Endothelial cell (in vitro differentiated cells): Measurements from ENCODE around the gene CALM3. TPM values are rescaled to one million over a fixed set of nuclear protein-coding genes. Genes with fewer than 3 reads are reported as not detected.

ENCODE experiments used
- DNase-seq: peaks from one replicate; pipeline ENCODE4 v3.0.0; 2021; ENCODE audit warnings: low spot score
- H3K27ac Mint-ChIP-seq: one replicate; pipeline ENCODE4 v1.8.0; 2021; ENCODE audit warnings: mixed read lengths, inconsistent platforms; ENCODE audit not compliant: unreplicated experiment
- H3K27me3 Mint-ChIP-seq: one replicate; pipeline ENCODE4 v1.8.0; 2021; ENCODE audit warnings: mild to moderate bottlenecking, moderate library complexity, mixed read lengths, inconsistent platforms; ENCODE audit not compliant: unreplicated experiment
- H3K36me3 Mint-ChIP-seq: one replicate; pipeline ENCODE4 v1.8.0; 2021; ENCODE audit warnings: mild to moderate bottlenecking, low read depth, mixed read lengths, inconsistent platforms; ENCODE audit not compliant: unreplicated experiment
- H3K4me1 Mint-ChIP-seq: one replicate; pipeline ENCODE4 v1.8.0; 2021; ENCODE audit warnings: mild to moderate bottlenecking, mixed read lengths, inconsistent platforms; ENCODE audit not compliant: unreplicated experiment
- H3K4me3 Mint-ChIP-seq: one replicate; pipeline ENCODE4 v1.8.0; 2021; ENCODE audit warnings: mild to moderate bottlenecking, mixed read lengths, inconsistent platforms; ENCODE audit not compliant: unreplicated experiment
- H3K9me3 Mint-ChIP-seq: one replicate; pipeline ENCODE4 v1.8.0; 2021; ENCODE audit warnings: mixed read lengths, inconsistent platforms; ENCODE audit not compliant: unreplicated experiment
- total RNA-seq: library from RNA; stranded (reverse); fragmentation: NEBNext Ultra II Directional; extraction: Animal tissue kit (Norgen Biotek cat#: 25700); gene quantifications from one replicate; pipeline ENCODE4 v1.2.1, GENCODE V29; 2021; ENCODE audit not compliant: unreplicated experiment
- TF ChIP-seq, protein P1 (sequence below): fragments of 200-600 bp; sonication (generic); IDR thresholded peaks from one replicate; pipeline ENCODE4 v1.5.0; 2021; ENCODE audit warnings: antibody characterized with exemption; ENCODE audit not compliant: unreplicated experiment

CALM3 gene
- total RNA-seq, 1 donor from 2014 or later, result 564 TPM

DNA sequence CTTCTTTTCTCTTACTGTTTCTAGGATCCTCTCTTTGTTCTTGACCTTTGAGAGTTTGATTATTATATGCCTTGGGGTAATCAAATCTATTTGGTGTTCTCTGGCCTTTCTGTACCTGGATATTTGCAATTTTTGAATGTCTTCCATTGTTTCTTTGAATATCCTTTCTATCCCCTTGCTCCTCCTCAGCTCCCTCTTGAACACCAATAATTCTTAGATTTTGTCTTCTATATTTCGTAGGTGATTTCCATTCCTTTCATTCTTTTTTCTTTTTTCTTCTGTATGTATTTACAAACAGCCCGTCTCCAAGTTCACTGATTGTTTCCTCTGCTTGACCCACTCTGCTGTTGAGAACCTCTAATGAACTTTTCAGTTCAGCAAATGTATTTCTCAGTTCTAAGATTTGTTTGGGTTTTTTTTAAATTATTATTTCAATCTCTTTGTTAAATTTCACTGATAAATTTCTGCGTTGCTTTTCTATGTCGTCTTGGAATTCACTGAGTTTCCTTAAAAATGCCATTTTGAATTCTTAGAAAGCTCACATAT lies 2.7 kb upstream of the CALM3 start:
- no peak for DNase-seq
- H3K4me1 Mint-ChIP-seq, result peaks cover 14% of the 10 kb centered on the region
- H3K9me3 Mint-ChIP-seq, result no peaks in the 10 kb centered on the region
- TF ChIP-seq, protein P1, sequence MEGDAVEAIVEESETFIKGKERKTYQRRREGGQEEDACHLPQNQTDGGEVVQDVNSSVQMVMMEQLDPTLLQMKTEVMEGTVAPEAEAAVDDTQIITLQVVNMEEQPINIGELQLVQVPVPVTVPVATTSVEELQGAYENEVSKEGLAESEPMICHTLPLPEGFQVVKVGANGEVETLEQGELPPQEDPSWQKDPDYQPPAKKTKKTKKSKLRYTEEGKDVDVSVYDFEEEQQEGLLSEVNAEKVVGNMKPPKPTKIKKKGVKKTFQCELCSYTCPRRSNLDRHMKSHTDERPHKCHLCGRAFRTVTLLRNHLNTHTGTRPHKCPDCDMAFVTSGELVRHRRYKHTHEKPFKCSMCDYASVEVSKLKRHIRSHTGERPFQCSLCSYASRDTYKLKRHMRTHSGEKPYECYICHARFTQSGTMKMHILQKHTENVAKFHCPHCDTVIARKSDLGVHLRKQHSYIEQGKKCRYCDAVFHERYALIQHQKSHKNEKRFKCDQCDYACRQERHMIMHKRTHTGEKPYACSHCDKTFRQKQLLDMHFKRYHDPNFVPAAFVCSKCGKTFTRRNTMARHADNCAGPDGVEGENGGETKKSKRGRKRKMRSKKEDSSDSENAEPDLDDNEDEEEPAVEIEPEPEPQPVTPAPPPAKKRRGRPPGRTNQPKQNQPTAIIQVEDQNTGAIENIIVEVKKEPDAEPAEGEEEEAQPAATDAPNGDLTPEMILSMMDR, result no peak
- H3K4me3 Mint-ChIP-seq, result no peak overlapping the region
- peaks cover 5% of the 10 kb centered on the region for H3K27me3 Mint-ChIP-seq
- no peak overlapping the region for H3K27ac Mint-ChIP-seq
- peaks cover 7% of the 10 kb centered on the region for H3K36me3 Mint-ChIP-seq

DNA sequence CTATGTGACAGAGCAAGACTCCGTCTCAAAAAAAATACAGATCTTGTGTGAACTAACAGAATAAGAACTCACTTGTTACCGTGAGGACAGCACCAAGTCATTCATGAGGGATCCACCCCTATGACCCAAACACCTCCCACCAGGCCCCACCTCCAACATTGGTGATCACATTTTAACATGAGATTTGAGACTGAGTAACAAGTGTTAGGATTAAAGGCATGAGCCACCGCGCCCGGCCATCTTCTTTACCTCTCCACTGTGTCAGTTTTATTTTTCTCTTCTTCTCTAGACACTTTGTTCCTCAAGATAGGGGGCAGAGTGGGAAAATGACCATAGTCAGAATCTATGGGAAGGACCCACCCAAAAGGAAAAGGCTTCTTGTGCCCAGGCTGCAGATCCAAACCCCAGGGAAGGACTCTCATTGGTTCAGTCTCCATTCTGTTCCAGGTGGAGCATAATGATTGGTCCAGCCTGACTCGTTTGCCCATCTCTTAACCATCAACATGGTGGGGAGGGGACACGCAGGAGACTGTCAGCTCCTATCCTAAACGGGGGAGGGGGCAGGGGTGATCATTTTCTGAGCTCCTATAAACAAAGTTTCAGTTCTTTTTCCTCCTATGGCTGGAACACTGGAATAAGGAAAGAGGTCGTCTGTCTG lies 1.3 kb upstream of the CALM3 start:
- Mint-ChIP-seq H3K27me3 (peaks cover 8% of the 10 kb centered on the region), H3K4me1 (peaks cover 17% of the 10 kb centered on the region), H3K9me3 (no peaks in the 10 kb centered on the region), H3K36me3 (peaks cover 7% of the 10 kb centered on the region), H3K4me3 (peak overlapping the region; percentile 94), H3K27ac (peak overlapping the region; percentile 100)
- no peak for DNase-seq
- TF ChIP-seq, protein P1, result no peak

DNA sequence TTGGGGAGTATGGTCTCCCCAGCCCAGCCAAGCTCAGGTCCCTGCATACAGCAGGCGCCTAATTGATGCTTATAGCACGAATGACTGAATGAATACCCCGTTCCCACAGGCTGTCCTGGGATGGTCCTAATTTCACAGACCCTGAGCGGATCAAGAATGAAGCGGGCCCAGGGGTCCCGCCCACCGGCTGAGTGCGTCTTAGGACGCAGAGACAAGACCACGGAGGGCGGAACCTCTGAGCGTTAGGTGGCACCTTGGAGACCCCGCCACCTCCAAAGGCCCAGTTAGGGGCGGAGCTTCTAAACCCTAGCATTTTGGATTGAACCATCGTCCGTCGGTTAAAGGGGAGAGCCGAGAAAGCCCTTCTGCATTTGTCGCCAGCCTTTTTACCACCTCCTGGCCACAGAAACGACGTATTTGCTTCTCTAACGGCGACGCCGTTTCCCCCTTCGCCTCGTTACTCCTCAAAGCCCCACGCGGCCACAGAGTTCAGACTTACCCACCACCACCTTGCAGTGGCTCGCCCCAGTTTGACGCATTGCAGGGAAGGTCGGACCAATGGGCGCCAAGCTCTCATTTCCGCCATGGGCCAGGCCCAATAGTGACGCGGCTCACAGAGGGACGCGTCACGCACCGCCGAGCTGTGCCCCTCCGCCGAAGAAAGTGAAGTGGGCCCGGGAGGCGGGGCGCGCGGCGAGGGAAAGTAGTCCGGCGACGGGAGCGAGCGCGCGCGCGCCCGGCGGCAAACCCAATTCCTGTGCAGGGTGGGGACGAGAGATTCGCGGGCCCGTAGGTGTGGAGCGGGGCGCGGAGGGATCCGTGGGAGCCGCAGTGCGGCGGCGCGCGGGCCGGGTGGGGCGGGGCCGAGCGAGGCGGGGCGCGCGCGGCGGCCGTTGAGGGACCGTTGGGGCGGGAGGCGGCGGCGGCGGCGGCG lies 479 bp upstream of the CALM3 start:
- peaks cover 8% of the 10 kb centered on the region for H3K27me3 Mint-ChIP-seq
- H3K4me3 Mint-ChIP-seq, result peak overlapping the region; percentile 94
- H3K4me1 Mint-ChIP-seq, result peaks cover 17% of the 10 kb centered on the region
- peaks cover 7% of the 10 kb centered on the region for H3K36me3 Mint-ChIP-seq
- DNase-seq, result peak; percentile 96
- peak overlapping the region; percentile 100 for H3K27ac Mint-ChIP-seq
- TF ChIP-seq, protein P1, result no peak
- H3K9me3 Mint-ChIP-seq, result no peaks in the 10 kb centered on the region

DNA sequence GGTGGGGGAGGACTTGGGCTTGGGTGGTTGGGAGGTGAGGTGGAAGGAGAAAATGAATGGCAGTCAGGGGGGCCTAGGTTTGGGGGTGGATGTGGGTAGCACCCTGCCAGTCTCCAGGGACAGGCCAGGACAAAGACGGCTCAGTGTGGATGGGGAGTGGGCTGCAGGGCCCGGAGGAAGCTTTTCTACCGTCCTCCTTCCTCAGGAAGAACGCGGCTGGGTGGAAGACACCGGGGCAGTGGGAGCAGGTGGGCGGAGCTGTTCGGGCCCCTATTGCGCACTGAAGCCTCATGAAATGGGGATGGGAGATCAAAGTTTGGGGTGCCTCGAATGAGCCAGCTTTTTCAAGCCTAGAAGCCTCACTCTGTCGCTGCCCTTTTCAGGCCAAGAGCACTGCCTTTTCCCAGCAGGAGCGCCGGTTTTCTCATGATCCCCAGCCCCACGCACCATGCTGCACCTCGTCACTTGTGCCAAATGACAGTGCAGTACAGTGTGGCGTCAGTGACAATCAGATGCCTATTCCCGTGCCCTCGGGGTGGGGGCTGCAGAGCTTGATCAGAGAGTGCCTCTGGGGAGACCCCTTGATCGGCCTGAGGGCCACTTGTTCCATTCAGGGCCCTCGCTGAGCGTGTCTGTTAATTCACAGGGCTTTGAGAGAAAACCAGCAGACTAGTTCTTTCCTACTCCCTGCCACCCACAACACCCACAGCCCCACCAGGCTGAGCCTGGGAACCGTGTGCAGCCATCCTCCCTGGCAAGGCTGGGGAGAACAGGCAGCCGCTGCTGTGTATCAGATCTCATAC lies 1.5 kb downstream of the CALM3 start:
- peak; percentile 41 for DNase-seq
- peaks cover 20% of the 10 kb centered on the region for H3K4me1 Mint-ChIP-seq
- H3K36me3 Mint-ChIP-seq, result peaks cover 15% of the 10 kb centered on the region
- peak overlapping the region; percentile 73 for H3K27ac Mint-ChIP-seq
- peaks cover 10% of the 10 kb centered on the region for H3K27me3 Mint-ChIP-seq
- peak overlapping the region; percentile 97 for H3K4me3 Mint-ChIP-seq
- TF ChIP-seq, protein P1, result no peak
- H3K9me3 Mint-ChIP-seq, result no peaks in the 10 kb centered on the region
